GM12878 (cell line): ENCODE results near the gene TRAF7.

Source experiments
- CBX5 ChIP-seq: sonication (generic); IDR thresholded peaks from 2 replicates; pipeline ENCODE4 v1.6.1; 2016; ENCODE audit warnings: low read depth, moderate library complexity, mild to moderate bottlenecking, inconsistent platforms
- EZH2 ChIP-seq: IDR thresholded peaks from 2 replicates; pipeline ENCODE4 v1.6.1; 2012; ENCODE audit warnings: low read depth, mild to moderate bottlenecking, control low read depth, inconsistent platforms, low read length, borderline replicate concordance; ENCODE audit not compliant: control insufficient read depth
- MYC ChIP-seq: IDR thresholded peaks from 2 replicates; pipeline ENCODE4 v1.6.1; 2011; ENCODE audit warnings: mild to moderate bottlenecking, low read length, moderate library complexity, inconsistent platforms; ENCODE audit not compliant: insufficient read depth, insufficient replicate concordance, insufficient read length, severe bottlenecking
- STAT1 ChIP-seq: fragments of 450-650 bp; conservative IDR thresholded peaks from 2 replicates; pipeline ENCODE4 v1.6.1; 2014; ENCODE audit warnings: antibody characterized with exemption, mild to moderate bottlenecking
- TF ChIP-seq, protein P1 (sequence below), 3 experiments: IDR thresholded peaks in 2 of 3; conservative IDR thresholded peaks in 1 of 3; 2 replicates each; pipeline ENCODE4 v1.5.1; 2011; ENCODE audit warnings: low read depth in 3 of 3, low read length in 3 of 3, mild to moderate bottlenecking in 3 of 3, control low read depth in 2 of 3, moderate library complexity in 2 of 3, inconsistent platforms in 1 of 3, mixed read lengths in 1 of 3; ENCODE audit not compliant: control insufficient read depth in 2 of 3, insufficient read depth in 1 of 3; ENCODE audit errors: extremely low read depth in 1 of 3
- TF ChIP-seq, protein P2 (sequence below): IDR thresholded peaks from 2 replicates; pipeline ENCODE4 v1.6.1; 2012; ENCODE audit warnings: low read depth, low read length, improper control_type of control experiment

DNA sequence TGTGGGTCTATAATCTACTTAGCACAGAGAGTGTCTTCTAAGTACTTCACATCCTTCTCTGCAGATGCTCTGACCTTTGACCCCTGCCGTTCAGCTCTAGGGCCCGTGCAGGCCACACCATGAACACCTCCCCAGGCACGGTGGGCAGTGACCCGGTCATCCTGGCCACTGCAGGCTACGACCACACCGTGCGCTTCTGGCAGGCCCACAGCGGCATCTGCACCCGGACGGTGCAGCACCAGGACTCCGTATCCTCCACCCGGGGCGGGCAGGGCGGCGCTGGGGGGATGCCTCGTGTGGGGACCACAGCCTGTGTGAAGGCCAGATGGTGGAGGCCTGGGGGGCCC is 50.4 kb downstream of the TRAF7 start:
- TF ChIP-seq STAT1 = no peak
- TF ChIP-seq, protein P1, sequence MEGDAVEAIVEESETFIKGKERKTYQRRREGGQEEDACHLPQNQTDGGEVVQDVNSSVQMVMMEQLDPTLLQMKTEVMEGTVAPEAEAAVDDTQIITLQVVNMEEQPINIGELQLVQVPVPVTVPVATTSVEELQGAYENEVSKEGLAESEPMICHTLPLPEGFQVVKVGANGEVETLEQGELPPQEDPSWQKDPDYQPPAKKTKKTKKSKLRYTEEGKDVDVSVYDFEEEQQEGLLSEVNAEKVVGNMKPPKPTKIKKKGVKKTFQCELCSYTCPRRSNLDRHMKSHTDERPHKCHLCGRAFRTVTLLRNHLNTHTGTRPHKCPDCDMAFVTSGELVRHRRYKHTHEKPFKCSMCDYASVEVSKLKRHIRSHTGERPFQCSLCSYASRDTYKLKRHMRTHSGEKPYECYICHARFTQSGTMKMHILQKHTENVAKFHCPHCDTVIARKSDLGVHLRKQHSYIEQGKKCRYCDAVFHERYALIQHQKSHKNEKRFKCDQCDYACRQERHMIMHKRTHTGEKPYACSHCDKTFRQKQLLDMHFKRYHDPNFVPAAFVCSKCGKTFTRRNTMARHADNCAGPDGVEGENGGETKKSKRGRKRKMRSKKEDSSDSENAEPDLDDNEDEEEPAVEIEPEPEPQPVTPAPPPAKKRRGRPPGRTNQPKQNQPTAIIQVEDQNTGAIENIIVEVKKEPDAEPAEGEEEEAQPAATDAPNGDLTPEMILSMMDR (IDR thresholded peaks at IDR 0.05 in 2 of 3, conservative IDR thresholded peaks at IDR 0.05 in 1 of 3; ENCODE audit: control insufficient read depth in 2 of 3, extremely low read depth in 1 of 3, insufficient read depth in 1 of 3, low read depth in 3 of 3, low read length in 3 of 3) = no peak
- TF ChIP-seq CBX5 = no peak
- TF ChIP-seq EZH2 = no peak
- TF ChIP-seq, protein P2, sequence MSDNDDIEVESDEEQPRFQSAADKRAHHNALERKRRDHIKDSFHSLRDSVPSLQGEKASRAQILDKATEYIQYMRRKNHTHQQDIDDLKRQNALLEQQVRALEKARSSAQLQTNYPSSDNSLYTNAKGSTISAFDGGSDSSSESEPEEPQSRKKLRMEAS = no peak
- TF ChIP-seq MYC = no peak
